Epithelial cell of proximal tubule (primary cell): ENCODE measurements around the gene PRKAR1B. TPM values are rescaled to one million over a fixed set of nuclear protein-coding genes. Genes with fewer than 3 reads are reported as not detected.

Experiments used
- DNase-seq: peaks from one replicate; pipeline ENCODE4 v3.0.0-alpha.2; 2011; ENCODE audit warnings: low read depth
- H3K4me3 ChIP-seq: 2 replicates; pipeline ENCODE4 v1.5.1; 2011; ENCODE audit warnings: low read depth, mild to moderate bottlenecking, low read length
- total RNA-seq: library from RNA; depleted of rRNA; stranded (reverse); fragments of >200 nt; gene quantifications from 2 replicates; pipeline ENCODE4 v1.2.3, GENCODE V29; 2015
- TF ChIP-seq, protein P1 (sequence below): conservative IDR thresholded peaks from 2 replicates; pipeline ENCODE4 v1.5.1; 2012; ENCODE audit warnings: low read depth, mild to moderate bottlenecking, low read length

Gene PRKAR1B
- total RNA-seq, 1 donor from 2014 or later = 12.2 TPM

DNA sequence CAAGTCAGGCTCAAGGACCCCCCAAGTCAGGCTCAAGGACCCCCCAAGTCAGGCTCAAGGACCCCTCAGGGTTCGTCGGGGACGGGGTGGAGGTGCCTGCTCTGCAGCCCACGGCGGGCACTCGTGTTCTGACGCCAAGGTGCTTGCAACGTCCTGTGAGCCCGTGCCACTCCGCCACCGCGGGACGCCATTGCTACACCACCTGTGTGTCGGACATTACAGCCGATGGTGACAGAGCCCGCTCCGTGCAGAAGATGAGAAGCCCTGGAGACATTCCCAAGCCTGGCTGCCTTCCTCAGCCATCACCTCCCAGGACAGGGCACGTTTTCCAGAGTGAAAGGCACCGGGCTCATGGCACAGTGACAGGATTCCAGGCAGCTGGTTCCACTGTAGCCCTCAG is 98.3 kb downstream of the PRKAR1B start:
- TF ChIP-seq, protein P1, sequence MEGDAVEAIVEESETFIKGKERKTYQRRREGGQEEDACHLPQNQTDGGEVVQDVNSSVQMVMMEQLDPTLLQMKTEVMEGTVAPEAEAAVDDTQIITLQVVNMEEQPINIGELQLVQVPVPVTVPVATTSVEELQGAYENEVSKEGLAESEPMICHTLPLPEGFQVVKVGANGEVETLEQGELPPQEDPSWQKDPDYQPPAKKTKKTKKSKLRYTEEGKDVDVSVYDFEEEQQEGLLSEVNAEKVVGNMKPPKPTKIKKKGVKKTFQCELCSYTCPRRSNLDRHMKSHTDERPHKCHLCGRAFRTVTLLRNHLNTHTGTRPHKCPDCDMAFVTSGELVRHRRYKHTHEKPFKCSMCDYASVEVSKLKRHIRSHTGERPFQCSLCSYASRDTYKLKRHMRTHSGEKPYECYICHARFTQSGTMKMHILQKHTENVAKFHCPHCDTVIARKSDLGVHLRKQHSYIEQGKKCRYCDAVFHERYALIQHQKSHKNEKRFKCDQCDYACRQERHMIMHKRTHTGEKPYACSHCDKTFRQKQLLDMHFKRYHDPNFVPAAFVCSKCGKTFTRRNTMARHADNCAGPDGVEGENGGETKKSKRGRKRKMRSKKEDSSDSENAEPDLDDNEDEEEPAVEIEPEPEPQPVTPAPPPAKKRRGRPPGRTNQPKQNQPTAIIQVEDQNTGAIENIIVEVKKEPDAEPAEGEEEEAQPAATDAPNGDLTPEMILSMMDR = no peak
- no peak for DNase-seq

DNA sequence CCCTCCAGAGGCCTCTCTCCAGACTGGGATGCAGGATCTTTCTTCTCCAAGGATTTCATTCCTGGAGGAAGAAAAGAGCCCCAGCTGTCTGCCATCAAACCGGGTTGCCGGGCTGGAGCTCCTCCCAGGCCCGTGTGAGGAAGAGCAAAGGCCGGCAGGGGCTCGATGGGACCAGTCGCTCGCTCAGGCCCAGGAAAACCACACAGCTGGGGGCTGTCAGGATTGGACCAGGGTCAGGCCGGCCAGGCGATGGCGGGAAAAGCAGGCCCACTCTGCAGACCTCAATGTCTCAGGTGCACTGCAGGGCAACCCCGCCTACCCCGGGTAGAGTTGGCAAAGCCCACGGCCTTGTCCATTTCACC is 98.7 kb downstream of the PRKAR1B start:
- H3K4me3 ChIP-seq = no peak overlapping the region
- TF ChIP-seq, protein P1 = no peak
- DNase-seq = no peak

More for the DNA sequence above, 98.3 kb downstream of the PRKAR1B start:
- H3K4me3 ChIP-seq = no peak overlapping the region

DNA sequence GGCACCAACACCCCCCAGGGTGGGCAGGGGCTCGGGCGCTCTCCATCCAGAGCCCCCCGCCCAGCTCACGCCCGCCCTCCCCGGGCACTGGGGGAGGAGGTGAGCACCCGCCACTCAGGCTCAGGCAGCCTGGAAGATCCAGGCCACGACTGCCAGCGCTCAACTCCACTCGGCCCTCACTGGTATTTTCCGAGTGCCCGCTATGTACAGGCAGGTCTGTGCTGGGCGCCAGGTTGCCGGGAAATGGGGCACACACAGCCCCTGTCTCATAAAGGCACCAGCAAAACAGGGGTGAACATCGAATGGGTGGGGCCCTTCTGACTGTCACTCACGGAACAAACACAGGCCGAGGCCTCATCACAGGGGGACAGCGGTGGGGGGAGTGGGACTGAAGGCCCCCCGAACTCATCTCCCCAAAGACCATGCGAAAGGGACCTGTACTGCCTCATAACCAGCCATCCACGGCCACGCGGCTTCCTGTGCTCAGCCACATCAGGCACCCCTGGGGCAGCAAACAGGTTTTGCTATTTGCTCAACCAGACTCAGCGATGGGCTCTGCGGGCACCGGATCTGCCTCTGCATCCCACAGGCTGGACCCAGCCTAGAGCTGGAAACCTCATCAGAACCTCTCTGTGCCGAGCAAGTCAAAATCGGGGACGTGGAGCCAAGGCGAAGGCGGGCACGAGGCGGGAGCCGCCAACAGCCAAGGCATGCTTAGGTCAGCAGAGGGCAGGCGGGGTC is 99.2 kb downstream of the PRKAR1B start:
- TF ChIP-seq, protein P1 = no peak
- no peak overlapping the region for H3K4me3 ChIP-seq
- DNase-seq = no peak

DNA sequence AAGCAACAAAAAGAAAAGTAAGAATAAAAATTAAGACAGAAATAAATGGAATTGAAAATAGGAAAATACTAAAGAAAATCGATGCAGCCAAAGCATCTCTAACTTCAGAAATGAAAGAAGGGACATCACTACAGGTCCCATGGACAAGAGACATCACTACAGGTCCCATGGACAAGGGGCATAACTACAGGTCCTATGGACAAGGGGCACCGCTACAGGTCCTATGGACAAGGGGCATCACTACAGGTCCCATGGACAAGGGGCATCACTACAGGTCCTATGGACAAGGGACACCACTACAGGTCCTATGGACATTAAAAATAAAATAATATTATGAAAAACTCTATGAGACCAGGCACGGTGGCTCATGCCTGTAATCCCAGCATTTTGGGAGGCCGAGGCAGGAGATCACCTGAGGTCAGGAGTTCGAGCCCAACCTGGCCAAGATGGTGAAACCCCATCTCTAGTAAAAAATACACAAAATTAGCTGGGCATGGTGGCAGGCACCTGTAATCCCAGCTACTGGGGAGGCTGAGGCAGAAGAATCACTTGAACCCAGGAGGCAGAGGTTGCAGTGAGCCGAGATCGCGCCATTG is 101.6 kb downstream of the PRKAR1B start:
- TF ChIP-seq, protein P1 = no peak
- no peak overlapping the region for H3K4me3 ChIP-seq
- DNase-seq = no peak

DNA sequence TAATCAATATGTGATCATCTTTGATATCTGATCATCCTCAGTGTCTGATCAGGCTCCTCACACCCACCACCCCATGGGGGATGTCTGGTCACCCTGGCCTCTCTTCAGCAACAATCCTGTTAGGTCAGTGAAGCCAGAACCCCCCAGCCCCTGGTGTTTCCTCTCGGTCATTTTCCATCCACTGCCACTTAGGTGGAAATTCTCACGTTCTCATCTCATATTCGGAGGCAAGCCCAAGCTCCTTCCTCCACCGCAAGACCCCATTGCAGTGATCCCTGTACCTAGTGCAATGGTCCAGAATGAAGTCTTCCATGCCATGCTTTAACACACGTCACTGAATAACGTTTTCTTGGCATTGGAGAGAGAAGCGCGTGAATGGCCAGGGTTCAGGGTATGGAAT is 103.6 kb downstream of the PRKAR1B start:
- TF ChIP-seq, protein P1 = no peak

DNA sequence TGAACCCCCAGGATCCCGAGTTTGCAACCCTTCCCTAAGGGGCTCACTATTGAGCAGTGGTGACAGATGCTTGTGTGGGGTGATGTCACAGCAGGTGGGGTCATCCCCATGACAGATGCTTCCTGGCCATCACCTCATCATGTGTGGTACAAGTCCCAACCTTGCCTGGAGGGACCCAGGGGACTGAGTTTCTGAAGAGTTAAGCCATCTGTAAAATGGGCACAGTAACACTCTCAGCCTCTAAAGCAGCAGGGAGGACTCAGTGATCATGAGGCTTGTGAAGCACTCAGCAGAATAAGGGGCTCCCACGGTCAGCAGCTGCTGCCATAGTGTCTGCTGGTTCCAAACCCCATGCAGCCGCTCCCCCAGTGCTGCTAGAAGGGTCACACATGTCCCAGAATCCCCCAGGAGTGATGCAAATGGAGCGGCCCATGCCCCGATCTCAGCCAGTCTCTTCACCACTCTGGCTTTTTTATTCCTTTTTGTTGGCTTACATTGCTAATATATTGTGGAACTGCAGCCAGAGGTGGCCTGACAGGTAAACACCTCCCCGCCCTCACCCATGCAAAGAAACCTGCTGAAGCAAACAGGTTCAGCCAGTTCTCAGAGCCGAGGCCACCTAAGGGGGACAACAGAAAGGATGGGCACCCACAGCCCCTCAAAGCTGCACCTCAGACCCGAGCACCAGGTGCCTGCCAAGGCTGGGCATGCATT is 105.4 kb downstream of the PRKAR1B start:
- no peak overlapping the region for H3K4me3 ChIP-seq
- TF ChIP-seq, protein P1 = no peak
- no peak for DNase-seq

More for the DNA sequence above, 103.6 kb downstream of the PRKAR1B start:
- DNase-seq = no peak
- no peak overlapping the region for H3K4me3 ChIP-seq

DNA sequence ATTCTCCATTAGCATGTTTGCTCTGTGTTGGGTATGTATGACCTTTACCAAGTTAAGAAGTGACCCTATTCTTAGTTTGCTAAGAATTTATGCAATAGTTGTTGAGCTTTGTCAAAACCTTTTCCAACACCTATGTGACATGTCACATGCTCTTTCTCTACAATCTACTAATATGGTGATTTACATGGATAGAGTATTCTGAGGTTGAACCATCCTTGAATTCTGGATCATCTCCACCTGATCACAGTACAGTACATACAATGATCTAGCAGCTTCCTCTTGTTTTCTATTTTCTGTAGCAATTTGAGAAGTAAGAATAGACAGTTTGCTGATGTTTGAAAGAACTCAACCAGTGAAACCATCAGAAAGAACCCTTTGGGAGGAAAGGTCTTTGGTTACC is 106.2 kb downstream of the PRKAR1B start:
- no peak overlapping the region for H3K4me3 ChIP-seq
- TF ChIP-seq, protein P1 = no peak
- no peak for DNase-seq
